WTC11 (cell line): ENCODE results near the gene NUP214. TPM values are rescaled to one million over a fixed set of nuclear protein-coding genes. Genes with fewer than 3 reads are reported as not detected.

Experiments used
- ATAC-seq: fragments of 200-7000 bp; cut with Tn5 transposase; 2 replicates; pipeline ENCODE4 v1.10.0; 2021; ENCODE audit warnings: mild to moderate bottlenecking, moderate library complexity
- CTCF ChIA-PET: fragments of 300-600 bp; sonication (Branson Sonifier 250); formaldehyde crosslinking; loops from one replicate; lab custom pipeline; 2021; ENCODE audit warnings: antibody characterized with exemption; lab: Charles Lee
- POLR2A ChIA-PET: fragments of 350-600 bp; sonication (Branson Sonifier 250); formaldehyde crosslinking; loops from one replicate; lab custom pipeline; 2021; ENCODE audit warnings: antibody characterized with exemption; lab: Charles Lee
- DNase-seq: peaks from one replicate; pipeline ENCODE4 v3.0.0; 2021; ENCODE audit warnings: low spot score
- H3K27ac Mint-ChIP-seq: 2 replicates; pipeline ENCODE4 v1.8.0; 2021; ENCODE audit warnings: mixed read lengths
- H3K27me3 Mint-ChIP-seq: 2 replicates; pipeline ENCODE4 v1.8.0; 2021; ENCODE audit warnings: low read depth, mild to moderate bottlenecking, moderate library complexity, mixed read lengths
- H3K36me3 Mint-ChIP-seq: 2 replicates; pipeline ENCODE4 v1.8.0; 2021; ENCODE audit warnings: mixed read lengths
- H3K4me1 Mint-ChIP-seq: 2 replicates; pipeline ENCODE4 v1.8.0; 2022; ENCODE audit warnings: mixed read lengths
- H3K4me3 Mint-ChIP-seq: 2 replicates; pipeline ENCODE4 v1.8.0; 2021; ENCODE audit warnings: mild to moderate bottlenecking, moderate library complexity, mixed read lengths
- H3K9me3 Mint-ChIP-seq: 2 replicates; pipeline ENCODE4 v1.8.0; 2021; ENCODE audit warnings: mixed read lengths
- ESRRA ChIP-seq: sonication (generic); formaldehyde crosslinking; IDR thresholded peaks from 2 replicates; pipeline ENCODE4 v1.8.1; 2022; ENCODE audit warnings: mild to moderate bottlenecking, missing genetic modification reagents, borderline replicate concordance
- FOXJ3 ChIP-seq: sonication (generic); formaldehyde crosslinking; IDR thresholded peaks from 2 replicates; pipeline ENCODE4 v1.9.0; 2021; ENCODE audit warnings: missing genetic modification reagents, mild to moderate bottlenecking, borderline replicate concordance
- JUN ChIP-seq: sonication (generic); formaldehyde crosslinking; IDR thresholded peaks from 2 replicates; pipeline ENCODE4 v1.8.0; 2023; ENCODE audit warnings: mild to moderate bottlenecking, missing genetic modification reagents
- KAT7 ChIP-seq: sonication (generic); formaldehyde crosslinking; IDR thresholded peaks from 2 replicates; pipeline ENCODE4 v1.8.1; 2023; ENCODE audit warnings: missing genetic modification reagents, mild to moderate bottlenecking, borderline replicate concordance
- NR1H2 ChIP-seq: sonication (generic); formaldehyde crosslinking; IDR thresholded peaks from 2 replicates; pipeline ENCODE4 v1.9.0; 2021; ENCODE audit warnings: mild to moderate bottlenecking, moderate library complexity, missing genetic modification reagents
- PRRX2 ChIP-seq: fragments of 250-450 bp; sonication (Bioruptor Pico); IDR thresholded peaks from 2 replicates; pipeline ENCODE4 v1.8.0; 2021; ENCODE audit warnings: mild to moderate bottlenecking
- RORB ChIP-seq: fragments of 250-450 bp; sonication (Bioruptor Pico); IDR thresholded peaks from 2 replicates; pipeline ENCODE4 v1.9.0; 2021; ENCODE audit warnings: mild to moderate bottlenecking
- SMAD3 ChIP-seq: sonication (generic); formaldehyde crosslinking; IDR thresholded peaks from 2 replicates; pipeline ENCODE4 v1.8.0; 2022; ENCODE audit warnings: missing genetic modification reagents, mild to moderate bottlenecking, borderline replicate concordance
- ZBTB21 ChIP-seq: sonication (generic); formaldehyde crosslinking; IDR thresholded peaks from 2 replicates; pipeline ENCODE4 v1.8.1; 2023; ENCODE audit warnings: mild to moderate bottlenecking, missing genetic modification reagents, borderline replicate concordance
- ZNF121 ChIP-seq: sonication (generic); formaldehyde crosslinking; IDR thresholded peaks from 2 replicates; pipeline ENCODE4 v1.8.0; 2023; ENCODE audit warnings: missing genetic modification reagents
- ZNF138 ChIP-seq: sonication (generic); formaldehyde crosslinking; conservative IDR thresholded peaks from 2 replicates; pipeline ENCODE4 v1.8.1; 2022; ENCODE audit warnings: mild to moderate bottlenecking, moderate library complexity, missing genetic modification reagents
- ZNF232 ChIP-seq: sonication (generic); formaldehyde crosslinking; IDR thresholded peaks from 2 replicates; pipeline ENCODE4 v1.8.0; 2022; ENCODE audit warnings: mild to moderate bottlenecking, missing genetic modification reagents
- ZNF317 ChIP-seq: sonication (generic); formaldehyde crosslinking; IDR thresholded peaks from 2 replicates; pipeline ENCODE4 v1.8.1; 2023; ENCODE audit warnings: low read depth, mild to moderate bottlenecking, moderate library complexity, missing genetic modification reagents, borderline replicate concordance
- ZNF671 ChIP-seq: fragments of 250-450 bp; sonication (Bioruptor Pico); IDR thresholded peaks from 2 replicates; pipeline ENCODE4 v1.8.0; 2021; ENCODE audit warnings: mild to moderate bottlenecking
- total RNA-seq: library from RNA; stranded (reverse); gene quantifications from 3 replicates; pipeline ENCODE4 v1.2.3, GENCODE V29; 2021
- TF ChIP-seq, protein P1 (sequence below): sonication (generic); formaldehyde crosslinking; IDR thresholded peaks from 2 replicates; pipeline ENCODE4 v1.8.0; 2022; ENCODE audit warnings: mild to moderate bottlenecking, missing genetic modification reagents
- TF ChIP-seq, protein P2 (sequence below): fragments of 250-450 bp; sonication (Bioruptor Pico); IDR thresholded peaks from 2 replicates; pipeline ENCODE4 v2.1.2; 2022; ENCODE audit warnings: mild to moderate bottlenecking, moderate library complexity
- TF ChIP-seq, protein P3 (sequence below): sonication (generic); formaldehyde crosslinking; IDR thresholded peaks from 2 replicates; pipeline ENCODE4 v1.8.1; 2023; ENCODE audit warnings: mild to moderate bottlenecking, missing genetic modification reagents
- TF ChIP-seq, protein P4 (sequence below): fragments of 250-450 bp; sonication (Bioruptor Pico); IDR thresholded peaks from 2 replicates; pipeline ENCODE4 v1.9.0; 2021; ENCODE audit warnings: mild to moderate bottlenecking, borderline replicate concordance
- TF ChIP-seq, protein P5 (sequence below): sonication (generic); formaldehyde crosslinking; IDR thresholded peaks from 2 replicates; pipeline ENCODE4 v1.8.1; 2023; ENCODE audit warnings: mild to moderate bottlenecking, missing genetic modification reagents, moderate library complexity
- TF ChIP-seq, protein P6 (sequence below): sonication (generic); formaldehyde crosslinking; IDR thresholded peaks from 2 replicates; pipeline ENCODE4 v1.8.1; 2022; ENCODE audit warnings: mild to moderate bottlenecking, moderate library complexity, missing genetic modification reagents

Gene NUP214
- total RNA-seq, 1 experiment from 2014 or later, result 41.8 TPM

DNA sequence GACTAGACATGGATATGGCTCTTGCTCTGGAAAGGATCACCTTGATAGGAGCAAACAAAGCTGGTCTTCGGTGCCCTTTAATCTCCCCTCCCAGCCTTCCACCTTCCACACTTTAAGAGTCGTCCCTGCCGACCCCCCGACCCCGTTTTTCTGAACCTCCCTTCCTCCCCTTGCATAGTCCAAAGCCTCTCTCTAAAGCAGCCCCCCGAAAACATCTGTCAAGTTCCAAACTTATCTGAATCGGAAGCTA, 423 bp upstream of the NUP214 start:
- TF ChIP-seq, protein P1, sequence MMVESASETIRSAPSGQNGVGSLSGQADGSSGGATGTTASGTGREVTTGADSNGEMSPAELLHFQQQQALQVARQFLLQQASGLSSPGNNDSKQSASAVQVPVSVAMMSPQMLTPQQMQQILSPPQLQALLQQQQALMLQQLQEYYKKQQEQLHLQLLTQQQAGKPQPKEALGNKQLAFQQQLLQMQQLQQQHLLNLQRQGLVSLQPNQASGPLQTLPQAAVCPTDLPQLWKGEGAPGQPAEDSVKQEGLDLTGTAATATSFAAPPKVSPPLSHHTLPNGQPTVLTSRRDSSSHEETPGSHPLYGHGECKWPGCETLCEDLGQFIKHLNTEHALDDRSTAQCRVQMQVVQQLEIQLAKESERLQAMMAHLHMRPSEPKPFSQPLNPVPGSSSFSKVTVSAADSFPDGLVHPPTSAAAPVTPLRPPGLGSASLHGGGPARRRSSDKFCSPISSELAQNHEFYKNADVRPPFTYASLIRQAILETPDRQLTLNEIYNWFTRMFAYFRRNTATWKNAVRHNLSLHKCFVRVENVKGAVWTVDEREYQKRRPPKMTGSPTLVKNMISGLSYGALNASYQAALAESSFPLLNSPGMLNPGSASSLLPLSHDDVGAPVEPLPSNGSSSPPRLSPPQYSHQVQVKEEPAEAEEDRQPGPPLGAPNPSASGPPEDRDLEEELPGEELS (CRISPR knock-in tag), result no peak
- TF ChIP-seq NR1H2 (CRISPR knock-in tag), result no peak
- no peak for TF ChIP-seq ZBTB21
- TF ChIP-seq ZNF232, result no peak
- no peak; the same call in 1 of the 2 replicates for TF ChIP-seq PRRX2 (CRISPR knock-in tag)
- TF ChIP-seq SMAD3 (CRISPR knock-in tag), result no peak
- TF ChIP-seq, protein P2, sequence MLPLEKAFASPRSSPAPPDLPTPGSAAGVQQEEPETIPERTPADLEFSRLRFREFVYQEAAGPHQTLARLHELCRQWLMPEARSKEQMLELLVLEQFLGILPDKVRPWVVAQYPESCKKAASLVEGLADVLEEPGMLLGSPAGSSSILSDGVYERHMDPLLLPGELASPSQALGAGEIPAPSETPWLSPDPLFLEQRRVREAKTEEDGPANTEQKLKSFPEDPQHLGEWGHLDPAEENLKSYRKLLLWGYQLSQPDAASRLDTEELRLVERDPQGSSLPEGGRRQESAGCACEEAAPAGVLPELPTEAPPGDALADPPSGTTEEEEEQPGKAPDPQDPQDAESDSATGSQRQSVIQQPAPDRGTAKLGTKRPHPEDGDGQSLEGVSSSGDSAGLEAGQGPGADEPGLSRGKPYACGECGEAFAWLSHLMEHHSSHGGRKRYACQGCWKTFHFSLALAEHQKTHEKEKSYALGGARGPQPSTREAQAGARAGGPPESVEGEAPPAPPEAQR (CRISPR knock-in tag), result no peak
- TF ChIP-seq, protein P3, sequence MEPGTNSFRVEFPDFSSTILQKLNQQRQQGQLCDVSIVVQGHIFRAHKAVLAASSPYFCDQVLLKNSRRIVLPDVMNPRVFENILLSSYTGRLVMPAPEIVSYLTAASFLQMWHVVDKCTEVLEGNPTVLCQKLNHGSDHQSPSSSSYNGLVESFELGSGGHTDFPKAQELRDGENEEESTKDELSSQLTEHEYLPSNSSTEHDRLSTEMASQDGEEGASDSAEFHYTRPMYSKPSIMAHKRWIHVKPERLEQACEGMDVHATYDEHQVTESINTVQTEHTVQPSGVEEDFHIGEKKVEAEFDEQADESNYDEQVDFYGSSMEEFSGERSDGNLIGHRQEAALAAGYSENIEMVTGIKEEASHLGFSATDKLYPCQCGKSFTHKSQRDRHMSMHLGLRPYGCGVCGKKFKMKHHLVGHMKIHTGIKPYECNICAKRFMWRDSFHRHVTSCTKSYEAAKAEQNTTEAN (CRISPR knock-in tag), result no peak
- no peak for TF ChIP-seq ZNF138 (CRISPR knock-in tag)
- no peak for TF ChIP-seq JUN (CRISPR knock-in tag)
- TF ChIP-seq RORB, result no peak
- TF ChIP-seq KAT7 (CRISPR knock-in tag), result no peak
- no peak for TF ChIP-seq ZNF671
- TF ChIP-seq FOXJ3 (CRISPR knock-in tag), result no peak
- TF ChIP-seq, protein P4, sequence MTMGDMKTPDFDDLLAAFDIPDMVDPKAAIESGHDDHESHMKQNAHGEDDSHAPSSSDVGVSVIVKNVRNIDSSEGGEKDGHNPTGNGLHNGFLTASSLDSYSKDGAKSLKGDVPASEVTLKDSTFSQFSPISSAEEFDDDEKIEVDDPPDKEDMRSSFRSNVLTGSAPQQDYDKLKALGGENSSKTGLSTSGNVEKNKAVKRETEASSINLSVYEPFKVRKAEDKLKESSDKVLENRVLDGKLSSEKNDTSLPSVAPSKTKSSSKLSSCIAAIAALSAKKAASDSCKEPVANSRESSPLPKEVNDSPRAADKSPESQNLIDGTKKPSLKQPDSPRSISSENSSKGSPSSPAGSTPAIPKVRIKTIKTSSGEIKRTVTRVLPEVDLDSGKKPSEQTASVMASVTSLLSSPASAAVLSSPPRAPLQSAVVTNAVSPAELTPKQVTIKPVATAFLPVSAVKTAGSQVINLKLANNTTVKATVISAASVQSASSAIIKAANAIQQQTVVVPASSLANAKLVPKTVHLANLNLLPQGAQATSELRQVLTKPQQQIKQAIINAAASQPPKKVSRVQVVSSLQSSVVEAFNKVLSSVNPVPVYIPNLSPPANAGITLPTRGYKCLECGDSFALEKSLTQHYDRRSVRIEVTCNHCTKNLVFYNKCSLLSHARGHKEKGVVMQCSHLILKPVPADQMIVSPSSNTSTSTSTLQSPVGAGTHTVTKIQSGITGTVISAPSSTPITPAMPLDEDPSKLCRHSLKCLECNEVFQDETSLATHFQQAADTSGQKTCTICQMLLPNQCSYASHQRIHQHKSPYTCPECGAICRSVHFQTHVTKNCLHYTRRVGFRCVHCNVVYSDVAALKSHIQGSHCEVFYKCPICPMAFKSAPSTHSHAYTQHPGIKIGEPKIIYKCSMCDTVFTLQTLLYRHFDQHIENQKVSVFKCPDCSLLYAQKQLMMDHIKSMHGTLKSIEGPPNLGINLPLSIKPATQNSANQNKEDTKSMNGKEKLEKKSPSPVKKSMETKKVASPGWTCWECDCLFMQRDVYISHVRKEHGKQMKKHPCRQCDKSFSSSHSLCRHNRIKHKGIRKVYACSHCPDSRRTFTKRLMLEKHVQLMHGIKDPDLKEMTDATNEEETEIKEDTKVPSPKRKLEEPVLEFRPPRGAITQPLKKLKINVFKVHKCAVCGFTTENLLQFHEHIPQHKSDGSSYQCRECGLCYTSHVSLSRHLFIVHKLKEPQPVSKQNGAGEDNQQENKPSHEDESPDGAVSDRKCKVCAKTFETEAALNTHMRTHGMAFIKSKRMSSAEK (CRISPR knock-in tag), result no peak
- no peak for TF ChIP-seq ZNF121
- TF ChIP-seq, protein P5, sequence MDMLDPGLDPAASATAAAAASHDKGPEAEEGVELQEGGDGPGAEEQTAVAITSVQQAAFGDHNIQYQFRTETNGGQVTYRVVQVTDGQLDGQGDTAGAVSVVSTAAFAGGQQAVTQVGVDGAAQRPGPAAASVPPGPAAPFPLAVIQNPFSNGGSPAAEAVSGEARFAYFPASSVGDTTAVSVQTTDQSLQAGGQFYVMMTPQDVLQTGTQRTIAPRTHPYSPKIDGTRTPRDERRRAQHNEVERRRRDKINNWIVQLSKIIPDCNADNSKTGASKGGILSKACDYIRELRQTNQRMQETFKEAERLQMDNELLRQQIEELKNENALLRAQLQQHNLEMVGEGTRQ (CRISPR knock-in tag), result no peak
- no peak for TF ChIP-seq ZNF317 (CRISPR knock-in tag)
- TF ChIP-seq, protein P6, sequence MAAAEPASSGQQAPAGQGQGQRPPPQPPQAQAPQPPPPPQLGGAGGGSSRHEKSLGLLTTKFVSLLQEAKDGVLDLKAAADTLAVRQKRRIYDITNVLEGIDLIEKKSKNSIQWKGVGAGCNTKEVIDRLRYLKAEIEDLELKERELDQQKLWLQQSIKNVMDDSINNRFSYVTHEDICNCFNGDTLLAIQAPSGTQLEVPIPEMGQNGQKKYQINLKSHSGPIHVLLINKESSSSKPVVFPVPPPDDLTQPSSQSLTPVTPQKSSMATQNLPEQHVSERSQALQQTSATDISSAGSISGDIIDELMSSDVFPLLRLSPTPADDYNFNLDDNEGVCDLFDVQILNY (CRISPR knock-in tag), result no peak
- TF ChIP-seq ESRRA (CRISPR knock-in tag), result no peak
- Mint-ChIP-seq H3K4me1 (peaks cover 10% of the 10 kb centered on the region), H3K9me3 (no peaks in the 10 kb centered on the region), H3K27ac (peak overlapping the region; percentile 100), H3K36me3 (peaks cover 41% of the 10 kb centered on the region), H3K27me3 (peaks cover 3% of the 10 kb centered on the region; the same call in 1 of the 2 replicates), H3K4me3 (peak overlapping the region; percentile 99)
- DNase-seq (no peak), ATAC-seq (peak; percentile 10)
- ChIA-PET POLR2A (interaction anchor here (0.8 to 1.3 kb wide), 6 partner anchors 11 to 29 kb away, joined by 3 to 8 read pairs (median 6); partner anchors contain the start of gene AIF1L), CTCF (interaction anchor here (0.5 to 2.2 kb wide), 8 partner anchors 14 to 212 kb away, joined by 3 to 10 read pairs (median 6); partner anchors contain the start of gene AIF1L)
